Ishikawa (cell line): ENCODE data around the gene PIP5K1C.

ENCODE experiments used
- CEBPB ChIP-seq: IDR thresholded peaks from 2 replicates; pipeline ENCODE4 v1.6.1; 2012
- CREB1 ChIP-seq: IDR thresholded peaks from 2 replicates; pipeline ENCODE4 v1.6.1; 2012; ENCODE audit warnings: low read depth
- EGR1 ChIP-seq: IDR thresholded peaks from 2 replicates; pipeline ENCODE4 v1.6.1; 2012
- EP300 ChIP-seq: IDR thresholded peaks from 2 replicates; pipeline ENCODE4 v1.6.1; 2012; ENCODE audit warnings: borderline replicate concordance
- FOXM1 ChIP-seq: IDR thresholded peaks from 2 replicates; pipeline ENCODE4 v1.6.1; 2012; ENCODE audit warnings: low read depth, borderline replicate concordance
- MAX ChIP-seq: IDR thresholded peaks from 2 replicates; pipeline ENCODE4 v1.6.1; 2012
- NFIC ChIP-seq: IDR thresholded peaks from 2 replicates; pipeline ENCODE4 v1.6.1; 2012
- RAD21 ChIP-seq: IDR thresholded peaks from 2 replicates; pipeline ENCODE4 v1.6.1; 2012; ENCODE audit warnings: low read depth
- TAF1 ChIP-seq: IDR thresholded peaks from 2 replicates; pipeline ENCODE4 v1.6.1; 2012; ENCODE audit warnings: low read depth, mild to moderate bottlenecking
- TCF12 ChIP-seq: IDR thresholded peaks from 2 replicates; pipeline ENCODE4 v1.6.1; 2012; ENCODE audit warnings: low read depth
- TEAD4 ChIP-seq: IDR thresholded peaks from 2 replicates; pipeline ENCODE4 v1.6.1; 2012
- YY1 ChIP-seq: IDR thresholded peaks from 2 replicates; pipeline ENCODE4 v1.6.1; 2012; ENCODE audit warnings: low read depth
- ZBTB7A ChIP-seq: IDR thresholded peaks from 2 replicates; pipeline ENCODE4 v1.6.1; 2012; ENCODE audit warnings: low read depth
- TF ChIP-seq, protein P1 (sequence below): IDR thresholded peaks from 2 replicates; pipeline ENCODE4 v1.6.1; 2012
- TF ChIP-seq, protein P2 (sequence below): IDR thresholded peaks from 2 replicates; pipeline ENCODE4 v1.6.1; 2012; ENCODE audit warnings: low read depth, mild to moderate bottlenecking

The PIP5K1C gene

GRCh38 chr19:3684054-3684816, 16.0 kb downstream of the PIP5K1C start:
- no peak for TF ChIP-seq TEAD4
- TF ChIP-seq, protein P1, sequence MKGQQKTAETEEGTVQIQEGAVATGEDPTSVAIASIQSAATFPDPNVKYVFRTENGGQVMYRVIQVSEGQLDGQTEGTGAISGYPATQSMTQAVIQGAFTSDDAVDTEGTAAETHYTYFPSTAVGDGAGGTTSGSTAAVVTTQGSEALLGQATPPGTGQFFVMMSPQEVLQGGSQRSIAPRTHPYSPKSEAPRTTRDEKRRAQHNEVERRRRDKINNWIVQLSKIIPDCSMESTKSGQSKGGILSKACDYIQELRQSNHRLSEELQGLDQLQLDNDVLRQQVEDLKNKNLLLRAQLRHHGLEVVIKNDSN = peak; percentile 17; the same call in 1 of the 2 replicates

DNA sequence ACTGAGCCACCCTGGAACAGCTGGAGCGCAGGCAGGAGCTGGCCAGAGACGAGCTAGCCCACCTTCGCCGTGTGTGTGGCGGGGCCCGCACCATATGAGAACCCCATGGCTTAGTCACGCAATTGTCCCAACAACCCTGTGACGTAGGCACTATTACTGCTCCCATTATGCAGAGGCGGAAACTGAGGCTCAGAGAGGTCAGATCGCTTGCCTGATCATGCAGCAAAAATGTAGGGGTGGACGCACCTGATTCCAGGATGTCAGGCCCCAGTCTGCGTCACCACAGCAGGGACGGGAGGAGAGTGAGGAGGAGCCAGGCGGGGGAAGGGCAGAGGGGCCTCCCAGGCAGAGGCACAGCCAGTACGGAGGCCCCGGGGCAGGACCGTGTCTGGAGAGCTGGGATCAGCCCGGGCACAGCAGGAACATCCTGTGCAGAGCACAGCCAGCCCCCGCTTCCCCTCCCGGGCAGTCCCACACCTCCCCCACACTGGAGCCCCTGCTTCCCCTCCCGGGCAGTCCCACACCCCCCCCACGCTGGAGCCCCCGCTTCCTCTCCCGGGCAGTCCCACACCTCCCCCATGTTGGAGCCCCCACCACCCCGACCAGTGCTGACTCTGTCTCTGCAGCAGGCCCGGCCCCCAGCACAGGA, 16.7 kb downstream of the PIP5K1C start:
- no peak for TF ChIP-seq YY1
- TF ChIP-seq ZBTB7A = no peak
- TF ChIP-seq, protein P2, sequence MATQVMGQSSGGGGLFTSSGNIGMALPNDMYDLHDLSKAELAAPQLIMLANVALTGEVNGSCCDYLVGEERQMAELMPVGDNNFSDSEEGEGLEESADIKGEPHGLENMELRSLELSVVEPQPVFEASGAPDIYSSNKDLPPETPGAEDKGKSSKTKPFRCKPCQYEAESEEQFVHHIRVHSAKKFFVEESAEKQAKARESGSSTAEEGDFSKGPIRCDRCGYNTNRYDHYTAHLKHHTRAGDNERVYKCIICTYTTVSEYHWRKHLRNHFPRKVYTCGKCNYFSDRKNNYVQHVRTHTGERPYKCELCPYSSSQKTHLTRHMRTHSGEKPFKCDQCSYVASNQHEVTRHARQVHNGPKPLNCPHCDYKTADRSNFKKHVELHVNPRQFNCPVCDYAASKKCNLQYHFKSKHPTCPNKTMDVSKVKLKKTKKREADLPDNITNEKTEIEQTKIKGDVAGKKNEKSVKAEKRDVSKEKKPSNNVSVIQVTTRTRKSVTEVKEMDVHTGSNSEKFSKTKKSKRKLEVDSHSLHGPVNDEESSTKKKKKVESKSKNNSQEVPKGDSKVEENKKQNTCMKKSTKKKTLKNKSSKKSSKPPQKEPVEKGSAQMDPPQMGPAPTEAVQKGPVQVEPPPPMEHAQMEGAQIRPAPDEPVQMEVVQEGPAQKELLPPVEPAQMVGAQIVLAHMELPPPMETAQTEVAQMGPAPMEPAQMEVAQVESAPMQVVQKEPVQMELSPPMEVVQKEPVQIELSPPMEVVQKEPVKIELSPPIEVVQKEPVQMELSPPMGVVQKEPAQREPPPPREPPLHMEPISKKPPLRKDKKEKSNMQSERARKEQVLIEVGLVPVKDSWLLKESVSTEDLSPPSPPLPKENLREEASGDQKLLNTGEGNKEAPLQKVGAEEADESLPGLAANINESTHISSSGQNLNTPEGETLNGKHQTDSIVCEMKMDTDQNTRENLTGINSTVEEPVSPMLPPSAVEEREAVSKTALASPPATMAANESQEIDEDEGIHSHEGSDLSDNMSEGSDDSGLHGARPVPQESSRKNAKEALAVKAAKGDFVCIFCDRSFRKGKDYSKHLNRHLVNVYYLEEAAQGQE = no peak
- TF ChIP-seq EGR1 = no peak
- no peak for TF ChIP-seq MAX
- TF ChIP-seq, protein P1 = no peak
- no peak for TF ChIP-seq FOXM1
- TF ChIP-seq TCF12 = no peak
- TF ChIP-seq EP300 = no peak
- TF ChIP-seq TEAD4 = no peak

DNA sequence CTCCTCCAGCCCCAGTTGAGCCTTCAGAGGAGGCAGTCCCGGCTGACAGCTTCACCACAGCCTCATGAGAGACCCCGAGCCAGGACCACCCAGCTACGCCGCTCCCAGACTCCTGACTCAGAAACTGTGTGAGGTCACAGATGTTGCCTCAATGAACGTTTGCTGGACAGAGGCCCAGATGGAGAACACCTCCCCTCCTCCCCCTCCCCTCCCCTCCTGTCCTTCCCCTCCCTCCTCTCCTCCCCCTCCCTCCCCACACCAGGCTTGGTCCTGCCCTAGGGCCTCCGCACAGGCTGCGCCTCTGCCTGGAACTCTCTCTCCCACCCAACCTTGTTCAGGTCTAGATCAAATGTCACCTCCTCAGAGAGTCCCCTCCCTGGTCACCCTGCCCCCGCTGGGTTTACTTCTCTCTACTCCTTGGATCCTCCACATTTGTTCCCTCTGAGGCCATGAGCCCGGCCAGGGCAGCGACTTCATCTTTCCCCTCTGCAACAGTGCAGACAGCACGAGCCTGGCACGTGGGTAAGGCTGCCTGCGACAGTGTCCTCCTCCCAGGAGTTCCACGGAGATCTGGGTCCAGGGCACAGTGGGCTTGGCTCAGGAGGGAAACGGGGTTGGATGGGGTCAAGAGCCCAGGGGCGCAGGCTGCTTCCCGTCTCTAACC, 17.4 kb downstream of the PIP5K1C start:
- no peak for TF ChIP-seq CREB1
- no peak for TF ChIP-seq YY1
- TF ChIP-seq, protein P1 = no peak
- no peak for TF ChIP-seq EGR1
- no peak for TF ChIP-seq FOXM1
- no peak for TF ChIP-seq TAF1
- TF ChIP-seq ZBTB7A = no peak
- no peak for TF ChIP-seq EP300
- TF ChIP-seq TEAD4 = no peak
- no peak for TF ChIP-seq MAX
- no peak for TF ChIP-seq NFIC

- no peak for TF ChIP-seq MAX
- no peak for TF ChIP-seq YY1
- no peak for TF ChIP-seq TAF1
- TF ChIP-seq CEBPB = no peak
- no peak for TF ChIP-seq NFIC
Measured at GRCh38 chr19:3682286-3682685, 18.0 kb downstream of the PIP5K1C start.

DNA sequence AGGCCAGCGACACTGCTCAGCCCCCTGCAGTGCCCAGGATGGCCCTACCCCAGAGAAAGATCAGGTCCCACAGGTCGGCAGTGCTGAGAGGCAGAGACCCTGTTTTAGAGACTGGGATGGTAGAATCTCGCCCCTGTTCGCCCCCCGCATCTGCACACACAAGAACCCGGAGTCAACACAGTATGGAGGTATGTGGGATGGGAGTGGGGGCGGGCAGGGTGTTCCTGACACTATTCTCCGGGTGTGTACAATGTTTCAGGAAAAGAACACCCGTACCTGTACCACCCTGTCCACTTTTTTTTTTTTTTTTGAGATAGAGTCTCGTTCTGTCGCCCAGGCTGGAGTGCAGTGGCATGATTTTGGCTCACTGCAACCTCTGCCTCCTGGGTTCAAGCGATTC, 19.3 kb downstream of the PIP5K1C start:
- TF ChIP-seq TEAD4 (no peak), TAF1 (no peak), FOXM1 (no peak), NFIC (no peak), CEBPB (no peak), TCF12 (no peak), MAX (no peak), EP300 (no peak), YY1 (no peak), CREB1 (no peak), EGR1 (no peak), RAD21 (no peak)
- TF ChIP-seq, protein P1 = no peak
- TF ChIP-seq, protein P2 = no peak
